Fibroblast of the aortic adventitia (primary cell): Measurements from ENCODE around the gene PAQR5. TPM values are rescaled to one million over a fixed set of nuclear protein-coding genes. Genes with fewer than 3 reads are reported as not detected.

Source experiments
- DNase-seq: peaks from one replicate; pipeline ENCODE4 v3.0.0-alpha.2; 2010; ENCODE audit warnings: low read depth
- H3K4me3 ChIP-seq: 2 replicates; pipeline ENCODE4 v1.5.1; 2011; ENCODE audit warnings: low read depth, mild to moderate bottlenecking, control low read depth, low read length, moderate library complexity
- CTCF ChIP-seq: IDR thresholded peaks from 2 replicates; pipeline ENCODE4 v1.5.1; 2011; ENCODE audit warnings: mild to moderate bottlenecking, low read length, control low read depth, inconsistent platforms; ENCODE audit not compliant: insufficient read depth
- total RNA-seq: library from RNA; depleted of rRNA; stranded (reverse); fragments of >200 nt; gene quantifications from 2 replicates; pipeline ENCODE4 v1.2.3, GENCODE V29; 2012; ENCODE audit warnings: low replicate concordance

PAQR5 gene
- total RNA-seq, 1 donor: 13.2 TPM

- no peak overlapping the region for H3K4me3 ChIP-seq
- DNase-seq: no peak
- no peak for TF ChIP-seq CTCF
These were observed 4.2 kb downstream of the PAQR5 start for GRCh38 chr15:69302929-69303328.

- no peak for TF ChIP-seq CTCF
- no peak overlapping the region for H3K4me3 ChIP-seq
- peak; percentile 25 for DNase-seq
These were observed 4.8 kb downstream of the PAQR5 start for GRCh38 chr15:69303337-69304181.

- peak; percentile 81 for DNase-seq
- no peak for TF ChIP-seq CTCF
- no peak overlapping the region for H3K4me3 ChIP-seq
These were observed 5.5 kb downstream of the PAQR5 start for GRCh38 chr15:69304182-69304545.

GRCh38 chr15:69305204-69305931, 6.7 kb downstream of the PAQR5 start:
- no peak for TF ChIP-seq CTCF
- peak; percentile 91 for DNase-seq
- no peak overlapping the region for H3K4me3 ChIP-seq

- H3K4me3 ChIP-seq: no peak overlapping the region
- DNase-seq: no peak
- TF ChIP-seq CTCF: no peak
These were observed 7.3 kb downstream of the PAQR5 start for GRCh38 chr15:69305933-69306568.

- DNase-seq: no peak
- H3K4me3 ChIP-seq: no peak overlapping the region
- TF ChIP-seq CTCF: no peak
These were observed 9.2 kb downstream of the PAQR5 start for GRCh38 chr15:69307939-69308338.
